GM19452 (cell line): Measurements from ENCODE around the gene TLR3.

Experiments used
- ATAC-seq: cut with Tn5 transposase; IDR thresholded peaks from one replicate; pipeline ENCODE4 v1.9.1; 2021; ENCODE audit not compliant: unreplicated experiment

The TLR3 gene

DNA sequence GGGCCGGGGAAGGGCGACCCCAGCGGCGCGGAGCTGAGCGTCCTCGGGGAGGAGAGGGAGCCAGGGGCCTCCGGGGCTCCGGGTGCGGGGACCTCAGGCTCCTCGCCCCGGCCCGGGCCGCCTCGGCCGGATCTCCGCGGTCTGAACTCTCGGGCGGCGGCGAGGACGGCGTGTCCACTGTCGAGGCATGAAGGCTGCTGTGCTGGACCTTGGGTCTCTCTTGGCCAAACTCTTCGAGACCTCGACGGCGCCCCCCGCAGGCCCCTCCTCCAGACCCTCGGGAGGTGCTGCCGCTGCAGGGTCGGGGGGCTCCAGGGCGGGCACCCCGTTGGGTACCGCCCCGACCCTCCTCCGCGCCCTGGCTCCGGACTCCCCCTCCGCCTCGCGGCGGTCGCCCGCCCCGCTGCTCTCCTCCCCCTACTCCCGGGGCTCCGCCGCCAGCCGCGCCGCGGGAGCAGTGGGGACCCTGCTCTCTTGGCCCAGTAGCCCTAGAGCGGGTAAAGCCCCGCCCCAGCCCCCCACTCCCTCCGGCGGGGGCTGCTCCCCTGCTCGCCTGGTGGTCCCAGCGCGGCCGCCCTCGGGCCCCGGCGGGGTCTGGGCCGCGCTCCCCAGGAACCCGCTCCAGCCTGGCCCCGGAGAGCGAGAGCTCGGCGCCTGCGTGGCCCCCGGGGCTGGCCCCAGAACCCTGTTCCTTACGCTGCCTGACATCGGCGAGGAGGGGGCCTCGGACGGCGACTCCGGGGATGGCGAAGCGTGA lies 36.1 kb downstream of the TLR3 start:
- ATAC-seq, result peak; percentile 40

DNA sequence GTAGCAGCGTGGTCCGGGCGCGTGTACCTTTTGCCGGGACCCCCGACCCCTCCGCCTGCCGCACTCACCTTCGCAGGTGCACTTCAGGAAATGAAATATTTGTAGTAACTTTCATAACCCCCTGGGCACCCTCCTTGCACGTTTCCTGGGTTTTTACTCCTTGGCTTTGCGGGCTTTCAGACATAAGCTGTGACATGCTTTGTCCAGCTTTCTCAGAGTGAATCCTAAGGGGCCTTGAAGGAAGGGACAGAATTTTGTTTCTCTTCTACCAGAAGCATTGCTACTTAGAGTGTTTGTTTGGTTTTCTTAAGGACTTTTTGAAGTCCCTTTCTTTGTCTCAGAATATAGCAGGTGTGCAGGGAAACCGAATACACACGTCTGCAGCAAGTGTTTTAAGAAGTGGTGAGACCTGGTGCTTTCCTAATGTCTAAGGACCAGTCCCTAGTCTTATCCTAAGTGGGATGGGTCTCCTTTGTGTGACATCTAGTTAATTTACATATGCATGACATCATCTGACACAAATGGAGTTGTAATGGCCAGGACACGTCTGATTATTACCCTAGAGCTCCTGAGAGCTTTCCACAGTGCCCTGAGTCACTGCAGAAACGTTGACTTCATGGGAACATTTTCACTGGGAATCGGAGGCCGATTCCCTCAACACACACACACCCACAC lies 36.8 kb downstream of the TLR3 start:
- ATAC-seq, result peak; percentile 22

DNA sequence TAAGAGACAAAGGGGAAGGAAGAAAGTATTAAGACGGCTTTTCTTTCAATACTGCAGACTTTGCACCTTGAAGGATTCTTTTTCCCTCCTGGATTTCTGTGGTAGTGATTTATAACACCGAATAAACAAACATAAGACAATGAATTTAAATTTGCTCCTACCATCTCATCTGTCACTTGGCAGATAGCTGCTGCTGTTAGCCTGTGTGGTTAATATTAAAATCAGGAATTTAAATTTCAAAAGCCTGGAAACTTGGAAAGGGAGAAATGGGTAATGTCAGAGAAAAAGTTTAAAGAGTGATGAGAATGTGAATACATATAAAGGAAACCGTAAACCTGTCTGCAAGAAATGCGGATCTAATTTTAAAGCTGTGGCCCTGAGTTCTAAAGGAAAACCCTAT lies 39.0 kb downstream of the TLR3 start:
- ATAC-seq, result no peak

DNA sequence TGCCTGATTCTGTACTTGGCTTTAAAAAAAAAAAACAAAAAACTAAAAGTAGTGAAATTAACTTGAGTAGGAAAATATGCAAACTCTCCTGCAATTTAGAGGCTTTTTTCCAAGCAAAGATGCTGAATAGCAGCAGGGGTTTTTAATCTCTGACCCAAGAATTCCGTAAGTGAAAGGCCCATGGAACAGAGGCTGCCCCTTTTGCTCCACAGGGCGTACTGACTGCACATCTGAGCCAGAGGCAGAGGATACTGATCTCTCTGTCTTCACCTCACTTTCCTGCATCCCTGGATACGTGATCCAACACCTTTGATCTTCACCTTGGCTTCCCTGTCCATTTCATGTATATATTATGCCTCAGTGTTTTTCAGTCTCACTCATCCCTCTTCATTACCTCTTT lies 39.4 kb downstream of the TLR3 start:
- no peak for ATAC-seq

DNA sequence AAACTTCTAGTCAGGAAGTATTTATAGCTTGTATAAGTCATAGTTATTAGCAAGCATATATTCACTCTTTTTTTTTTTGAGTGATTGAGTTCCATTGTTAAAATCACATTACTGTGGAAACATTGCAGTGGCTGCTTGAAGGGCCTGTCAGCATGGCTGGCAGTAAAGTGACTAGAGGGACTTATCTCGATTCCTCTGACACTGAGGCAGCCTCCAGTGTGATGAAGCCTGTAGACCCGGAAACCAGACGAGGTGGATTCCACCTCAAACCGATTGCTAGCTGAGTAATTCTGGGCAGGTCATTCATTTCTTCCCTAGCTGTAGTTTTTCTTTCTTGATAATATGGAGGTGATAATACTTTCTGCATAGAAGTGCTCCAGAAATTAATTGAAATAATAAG lies 40.3 kb downstream of the TLR3 start:
- ATAC-seq, result no peak

DNA sequence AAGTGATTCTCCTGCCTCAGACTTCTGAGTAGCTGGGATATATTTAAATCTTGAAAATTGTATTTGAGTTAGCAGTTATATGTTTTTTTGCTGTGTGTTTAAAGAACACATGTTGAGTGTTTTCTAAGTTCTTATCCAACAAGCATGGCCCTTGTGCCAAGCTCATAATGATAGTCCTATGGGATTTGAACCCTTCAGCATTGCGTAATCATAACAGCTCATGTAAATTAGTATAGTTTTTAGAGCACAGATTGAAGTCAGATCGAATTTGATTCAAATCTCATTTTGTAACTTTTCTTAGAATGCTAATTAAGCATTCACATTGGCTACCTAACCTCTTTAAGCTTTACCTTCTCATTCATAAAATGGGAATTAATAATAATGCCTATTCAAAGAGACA lies 47.7 kb downstream of the TLR3 start:
- ATAC-seq, result no peak

DNA sequence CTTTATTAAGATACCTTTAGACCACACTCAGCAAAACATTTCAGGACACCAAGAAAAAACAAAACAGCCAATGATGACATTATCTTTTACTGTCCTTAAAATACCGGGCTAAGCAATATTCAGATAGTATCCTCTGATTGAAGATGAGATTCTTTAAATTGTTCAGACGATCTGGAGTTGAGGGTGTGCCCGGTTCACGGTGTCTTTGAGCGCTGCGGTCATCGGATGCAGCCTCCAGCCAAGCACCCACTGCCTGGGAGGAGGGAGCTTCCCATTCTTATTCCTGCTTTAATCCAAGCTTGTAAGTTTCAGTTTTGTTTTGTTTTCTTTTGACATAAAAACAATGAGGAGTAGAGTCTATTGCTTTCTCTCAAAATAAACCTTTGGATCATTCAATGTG lies 49.6 kb downstream of the TLR3 start:
- ATAC-seq, result no peak

DNA sequence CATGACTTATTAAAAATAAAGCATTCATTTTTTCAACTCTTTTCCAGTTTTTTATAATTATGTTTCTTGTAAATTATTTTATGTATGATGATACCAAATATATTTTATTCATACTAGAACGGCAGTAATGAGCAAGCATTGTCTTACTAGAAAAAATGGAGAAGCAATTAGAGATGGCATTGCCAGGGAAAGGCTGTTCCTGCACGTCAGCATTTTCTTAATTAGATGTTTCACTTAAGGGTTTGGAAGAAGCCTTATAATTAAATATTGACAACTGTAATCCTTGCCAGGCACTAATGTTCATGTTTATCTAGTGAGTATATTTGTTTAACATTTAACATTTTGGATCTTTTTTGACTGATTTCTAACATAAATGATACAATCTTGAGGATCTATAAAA lies 52.1 kb downstream of the TLR3 start:
- no peak for ATAC-seq

DNA sequence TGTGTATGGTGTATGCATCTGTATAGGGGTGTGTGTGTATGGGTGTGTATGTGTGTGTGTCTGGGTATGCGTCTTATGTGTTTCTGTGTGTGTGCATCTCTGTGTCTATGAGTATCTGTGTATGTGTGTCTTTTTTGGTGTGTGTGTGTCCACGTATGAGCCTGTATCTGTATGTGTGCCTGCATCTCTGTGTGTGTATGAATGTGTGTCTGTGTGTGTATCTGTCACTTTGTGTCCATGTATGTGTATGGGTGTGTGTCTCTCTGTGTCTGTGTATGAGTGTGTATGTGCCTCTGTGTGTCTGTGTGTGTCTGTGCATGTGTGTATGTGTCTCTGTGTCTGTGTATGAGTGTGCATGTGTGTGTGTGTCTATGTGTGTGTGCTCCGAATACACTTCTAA lies 59.9 kb downstream of the TLR3 start:
- no peak for ATAC-seq

DNA sequence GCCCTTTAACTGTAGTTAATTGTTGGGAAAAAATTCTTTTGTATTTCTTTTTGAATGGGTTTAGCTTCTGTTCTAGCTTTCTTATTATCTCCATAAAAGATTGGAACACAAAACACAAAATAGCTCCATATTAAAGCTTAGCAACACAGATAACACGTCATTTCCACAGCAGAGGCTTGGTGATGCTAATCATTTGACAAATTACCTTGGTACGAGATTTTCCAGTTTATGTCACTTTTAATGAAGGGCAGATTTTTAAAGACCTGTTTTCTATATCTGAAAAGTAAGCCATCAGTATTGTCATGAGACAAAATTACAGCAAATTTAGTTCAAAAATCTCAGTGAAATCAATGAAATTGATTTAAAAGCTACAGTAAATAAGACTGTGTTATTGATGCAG lies 63.0 kb downstream of the TLR3 start:
- no peak for ATAC-seq

DNA sequence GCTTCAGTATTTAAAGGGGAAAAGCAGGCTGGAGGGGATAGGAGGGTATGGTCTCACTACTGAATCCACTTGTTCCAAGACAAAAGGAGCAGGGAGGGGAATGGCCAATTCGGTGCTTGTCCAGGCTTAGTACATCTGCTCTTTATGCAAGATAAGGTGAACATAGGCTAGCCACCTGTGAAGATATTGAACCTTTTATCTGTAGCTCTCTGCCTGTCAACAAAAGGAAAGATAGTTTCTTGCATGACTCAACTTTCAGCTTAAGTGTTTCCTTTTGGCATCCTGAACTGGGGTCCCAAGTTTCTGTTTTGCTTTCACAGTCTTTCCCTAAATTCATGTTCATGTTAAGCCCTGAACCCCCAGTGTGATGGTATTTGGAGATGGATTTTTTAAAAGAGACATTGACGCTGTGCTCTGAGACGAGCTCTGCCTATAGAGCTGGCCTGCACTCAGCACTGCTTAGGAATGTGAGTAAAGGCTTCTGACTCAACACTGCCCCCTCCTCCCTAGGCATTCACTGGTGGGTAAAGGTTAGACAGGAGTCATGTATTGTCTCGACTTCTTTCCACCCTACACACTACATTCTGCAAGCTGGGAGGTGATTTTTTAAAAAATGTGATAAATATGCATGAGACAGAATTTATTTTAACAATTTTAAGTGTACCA lies 63.8 kb downstream of the TLR3 start:
- no peak for ATAC-seq

DNA sequence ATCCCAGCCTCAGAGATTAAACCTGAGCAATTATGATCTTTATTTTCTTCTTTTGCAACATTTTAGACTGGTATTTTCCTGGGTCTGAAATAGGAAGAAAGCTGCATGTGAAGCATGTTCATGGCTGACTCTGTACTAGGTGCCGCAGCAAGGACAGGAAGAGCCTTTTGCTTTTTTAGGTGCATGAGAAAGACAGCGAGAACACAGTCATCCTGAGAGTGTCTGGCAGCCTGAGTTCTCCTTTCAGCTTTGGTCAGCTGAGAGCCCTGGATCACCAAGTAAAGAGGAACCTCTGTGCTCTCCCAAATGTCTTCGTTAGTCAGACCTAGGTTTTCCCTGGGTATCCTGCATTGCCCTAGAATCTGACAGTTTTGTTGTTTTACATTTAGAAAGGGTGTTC lies 65.3 kb downstream of the TLR3 start:
- peak; percentile 99 for ATAC-seq

DNA sequence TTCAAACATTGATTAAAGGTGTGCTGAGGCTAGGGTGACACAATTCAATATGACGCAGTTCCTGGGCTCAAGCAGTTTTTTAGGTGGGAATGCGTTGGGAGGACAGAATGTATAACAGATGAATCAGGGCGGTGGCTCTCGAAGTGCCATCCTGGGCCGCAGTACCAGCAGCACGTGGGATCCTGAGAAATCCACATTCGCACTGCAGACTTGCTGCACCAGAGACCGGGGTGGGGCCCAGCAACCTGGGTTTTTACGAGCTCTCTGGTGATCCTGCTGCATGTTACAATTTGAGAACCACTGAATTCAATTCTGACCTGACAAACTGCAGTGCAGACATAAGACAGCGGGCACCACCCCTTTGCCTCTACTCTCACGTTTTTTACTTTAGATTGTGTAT lies 65.9 kb downstream of the TLR3 start:
- no peak for ATAC-seq

DNA sequence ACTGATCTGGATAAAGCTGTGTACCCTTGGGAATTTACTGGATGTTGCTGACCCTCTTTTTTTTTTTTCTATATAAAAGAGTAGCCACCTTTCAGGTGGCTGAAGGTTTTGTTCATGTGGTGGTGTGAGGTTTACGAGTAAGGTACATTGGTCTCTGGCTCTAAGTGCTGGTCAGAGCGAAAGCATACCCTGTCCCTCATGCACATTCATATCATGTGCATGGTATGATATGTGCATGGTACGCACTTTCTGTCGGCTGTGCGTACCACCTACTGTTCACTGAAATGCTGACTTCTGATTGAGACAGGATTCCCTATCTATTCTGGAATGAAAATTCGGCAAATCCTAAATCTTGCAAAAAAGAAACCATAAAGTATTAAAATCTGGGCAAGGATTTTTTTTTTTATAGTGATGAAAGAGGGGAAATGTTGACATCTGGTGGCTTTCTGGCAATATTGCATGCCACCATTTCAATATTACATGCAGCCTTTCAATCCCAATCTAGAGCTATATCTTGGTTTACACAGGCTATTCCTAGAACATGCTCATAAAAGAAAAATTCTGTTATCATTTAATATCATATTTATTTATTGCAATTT lies 68.3 kb downstream of the TLR3 start:
- peak; percentile 31 for ATAC-seq
